Measurements from ENCODE around the gene SH3BGRL2.
"Not testable (repeated sequence)": the region's sequence is repeated elsewhere in the genome, so short reads cannot be mapped to it uniquely, and the experiment has no call there.

Gene SH3BGRL2

DNA sequence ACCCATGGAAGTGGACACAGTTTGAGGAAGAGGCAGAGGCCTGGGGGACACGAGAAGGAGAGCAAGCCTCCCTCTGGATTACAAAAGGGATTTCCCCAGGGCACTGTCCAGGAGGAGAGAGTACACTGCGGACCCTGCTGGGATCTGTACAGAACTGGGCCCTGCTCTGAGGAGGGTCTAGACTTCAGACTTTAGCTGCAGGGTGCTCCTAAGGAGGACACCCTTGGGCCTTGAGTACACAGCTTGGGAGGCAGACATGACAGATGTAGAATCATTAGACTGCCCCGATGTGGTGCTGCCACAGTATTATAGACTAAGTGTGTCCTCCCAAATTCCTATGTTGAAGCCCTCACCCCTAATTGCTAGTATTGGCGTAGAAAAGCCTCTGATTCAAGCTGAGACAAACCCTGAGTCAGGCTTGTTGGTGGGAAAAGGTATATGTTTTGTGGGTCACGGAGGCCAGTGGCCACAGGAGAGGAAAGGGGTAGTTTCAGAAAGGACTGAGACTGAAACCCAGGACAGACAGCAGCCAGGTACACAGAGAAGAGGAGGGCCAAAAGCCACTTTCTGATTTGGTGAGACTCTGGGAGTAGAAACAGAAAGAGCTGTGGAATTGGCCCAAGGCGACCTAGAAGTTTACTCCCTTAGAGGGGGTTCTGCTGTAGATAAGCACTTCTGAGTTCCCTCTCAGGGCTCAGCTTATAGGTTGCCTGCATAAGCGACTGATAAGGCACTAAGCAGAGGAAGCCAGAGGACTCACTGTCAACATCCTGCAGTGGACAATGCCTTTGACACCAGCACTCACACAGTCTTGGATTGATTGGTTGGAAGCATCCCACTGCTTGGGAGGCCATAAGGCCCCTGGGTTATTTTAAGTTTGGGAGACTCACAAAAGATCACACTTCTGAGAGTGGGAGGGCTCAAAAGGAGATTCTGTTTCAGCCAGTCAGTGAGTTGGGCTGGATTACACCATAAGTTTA, 16.5 kb upstream of the SH3BGRL2 start:
- no peak for DNase-seq (ENCODE audit: low read depth, low spot score)

DNA sequence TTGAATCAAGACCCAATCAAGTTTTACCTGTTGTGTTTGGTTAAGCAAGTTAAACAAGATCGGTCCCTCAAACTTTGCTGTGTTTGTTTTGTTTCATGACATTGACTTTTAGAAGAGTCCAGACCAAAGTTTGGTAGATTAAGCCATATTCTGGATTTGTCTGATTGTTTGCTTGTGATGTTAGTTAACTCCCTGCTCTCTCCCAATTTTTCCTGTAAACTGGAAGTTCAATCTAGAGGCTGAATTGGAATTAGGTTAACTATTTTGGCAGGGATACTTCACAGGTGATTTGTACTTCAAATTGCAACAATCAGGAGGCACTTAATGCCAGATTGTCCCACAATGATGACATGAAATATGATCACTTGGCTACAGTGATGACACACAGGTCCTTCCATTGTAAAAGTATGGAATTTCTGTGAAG, 13.6 kb upstream of the SH3BGRL2 start:
- no peak for DNase-seq (ENCODE audit: low read depth, low spot score)

GRCh38 chr6:79618425-79618824, 12.7 kb upstream of the SH3BGRL2 start:
- not testable (repeated sequence) for DNase-seq (ENCODE audit: low read depth, low spot score)

DNA sequence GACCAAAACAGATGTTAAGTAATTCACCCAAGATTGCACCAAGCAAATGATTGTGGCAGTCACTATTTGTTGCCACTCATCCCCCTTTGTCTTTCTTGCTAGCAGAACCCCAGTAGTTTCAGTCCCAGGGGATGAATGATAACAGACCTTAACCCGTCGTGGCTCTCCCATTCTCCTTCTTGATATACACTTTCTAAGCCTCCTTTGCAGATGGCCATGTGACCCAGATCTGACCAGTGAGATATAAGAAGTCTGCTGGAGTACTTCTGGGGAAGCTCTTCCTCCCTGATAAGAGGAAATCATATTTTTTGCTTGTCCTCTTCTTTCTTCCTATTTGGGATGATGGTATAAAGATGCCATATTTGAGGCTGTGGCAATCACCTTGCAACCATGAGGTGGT, 9.6 kb upstream of the SH3BGRL2 start:
- no peak for DNase-seq (ENCODE audit: low read depth, low spot score)

DNA sequence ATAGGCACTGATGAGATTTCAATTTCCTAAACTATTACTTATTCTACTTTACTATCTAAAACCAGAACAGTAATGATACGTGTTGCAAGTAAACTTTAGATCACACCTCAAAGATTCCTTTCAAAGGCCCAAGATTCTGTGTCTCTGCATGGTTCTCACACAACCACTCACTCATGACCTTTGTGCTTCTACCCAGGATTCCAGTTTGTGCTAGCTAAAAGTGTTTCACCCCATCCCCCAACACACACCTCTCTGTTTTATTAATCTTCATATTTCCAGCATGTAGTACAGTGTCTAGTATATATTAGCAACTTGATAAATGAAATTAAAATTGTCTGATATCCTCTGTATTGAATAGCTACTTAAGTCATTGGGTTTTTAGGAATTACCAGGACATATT, 8.8 kb upstream of the SH3BGRL2 start:
- DNase-seq (ENCODE audit: low read depth, low spot score), result no peak

- DNase-seq (ENCODE audit: low read depth, low spot score), result no peak
Observed at GRCh38 chr6:79623106-79623505, 8.0 kb upstream of the SH3BGRL2 start.

DNA sequence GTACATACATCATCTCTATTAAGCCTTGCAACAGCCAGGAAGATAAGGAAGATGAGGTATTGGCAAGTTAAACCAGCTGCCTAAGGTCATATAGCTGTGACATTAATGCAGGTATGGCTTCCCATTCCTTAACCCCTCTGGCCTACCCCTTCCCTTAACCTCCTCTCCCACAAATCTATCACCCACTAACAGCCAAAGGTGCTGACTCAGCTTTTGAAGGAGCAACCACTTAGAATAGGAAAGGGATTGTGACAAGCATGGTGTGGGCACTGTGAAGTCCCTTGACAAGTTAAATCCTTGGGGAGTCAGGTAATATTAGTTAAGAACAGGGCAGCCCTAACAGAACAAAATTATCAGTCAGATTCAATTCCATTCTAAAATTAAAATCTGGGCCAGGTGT, 5.4 kb upstream of the SH3BGRL2 start:
- DNase-seq (ENCODE audit: low read depth, low spot score), result no peak

- DNase-seq (ENCODE audit: low read depth, low spot score), result no peak
Observed at GRCh38 chr6:79626811-79627210, 4.3 kb upstream of the SH3BGRL2 start.

DNA sequence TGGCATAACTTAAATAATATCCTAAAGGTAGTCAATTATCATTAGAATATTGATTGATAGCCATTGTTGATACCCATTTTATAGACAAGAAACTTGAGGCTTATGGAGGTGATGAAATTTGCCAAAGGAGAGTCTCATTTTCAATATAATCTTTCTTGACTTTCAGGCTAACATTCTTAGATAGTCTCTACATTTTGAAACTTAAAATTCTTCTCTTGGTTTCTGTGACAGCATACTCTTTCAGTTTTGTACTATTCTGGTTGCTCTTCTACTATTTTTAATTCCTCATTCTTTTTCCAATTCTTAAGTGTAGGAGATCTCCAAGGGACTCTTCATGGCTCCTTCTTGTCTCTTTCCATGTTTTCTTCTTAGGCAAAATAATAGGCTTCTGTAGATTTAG, 3.7 kb upstream of the SH3BGRL2 start:
- DNase-seq (ENCODE audit: low read depth, low spot score), result no peak

DNA sequence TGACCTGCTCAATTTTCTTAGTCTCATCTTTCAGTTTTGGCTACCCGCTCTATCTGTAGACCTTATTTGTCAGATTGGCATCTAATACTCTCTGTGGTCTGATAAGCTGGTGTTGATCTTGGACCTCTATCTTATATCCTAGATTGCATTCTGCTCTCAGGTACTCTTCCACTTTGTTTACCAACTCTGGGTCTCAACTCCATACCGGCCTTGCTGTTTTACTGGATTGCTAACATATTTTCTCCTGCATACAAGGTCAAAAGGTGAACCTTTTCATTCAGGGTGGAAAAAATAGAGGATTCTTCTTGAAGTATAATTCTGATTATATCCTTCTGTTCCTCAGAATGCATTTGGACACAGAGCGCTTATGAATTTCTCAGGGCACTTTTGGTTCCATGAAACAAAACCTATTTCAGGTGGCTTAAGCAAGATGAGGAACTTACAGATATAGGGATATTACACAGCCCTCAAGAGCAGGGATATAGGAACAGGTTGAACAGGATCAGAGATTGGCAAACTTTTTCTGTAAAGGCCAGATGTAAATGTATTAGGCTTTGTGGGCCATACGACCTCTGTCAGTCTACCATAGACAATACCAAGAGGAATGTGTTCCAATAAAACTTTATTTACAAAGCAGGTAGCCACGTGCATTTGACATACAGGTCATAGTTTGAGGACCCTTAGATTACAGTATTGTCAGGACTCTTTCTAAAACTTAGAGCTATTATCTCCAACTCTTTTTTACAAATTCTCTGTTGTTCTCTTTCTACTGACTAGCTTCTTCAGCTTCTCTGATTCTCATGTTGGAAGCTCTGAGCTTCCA, 2.5 kb upstream of the SH3BGRL2 start:
- DNase-seq (ENCODE audit: low read depth, low spot score), result no peak

GRCh38 chr6:79630380-79630882, 698 bp upstream of the SH3BGRL2 start:
- no peak for DNase-seq (ENCODE audit: low read depth, low spot score)

DNA sequence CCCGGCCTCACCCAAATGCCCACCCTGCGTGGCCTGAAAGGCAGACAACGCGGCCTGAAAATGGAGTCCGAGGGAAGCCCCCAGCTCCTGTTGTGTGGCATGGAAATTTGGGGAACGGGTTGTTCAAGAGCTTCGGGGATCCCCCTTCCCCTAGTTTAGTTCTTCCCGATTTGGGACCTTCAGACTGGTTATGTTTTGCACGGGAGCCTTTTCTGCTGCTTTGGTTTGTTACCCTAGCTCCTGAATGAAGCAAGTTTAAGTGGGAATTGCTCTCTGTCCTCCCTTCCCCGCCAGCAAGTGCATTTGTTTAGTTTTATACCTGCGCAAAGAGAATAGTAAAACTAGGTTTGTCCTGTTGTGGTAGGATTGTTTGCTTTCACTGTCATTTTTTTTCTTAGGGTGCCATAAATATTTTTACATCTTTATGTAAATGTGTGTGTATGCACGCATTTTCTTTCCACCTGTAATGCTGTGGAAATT, 604 bp downstream of the SH3BGRL2 start:
- no peak for DNase-seq (ENCODE audit: low read depth, low spot score)

GRCh38 chr6:79632580-79632979, 1.5 kb downstream of the SH3BGRL2 start:
- DNase-seq (ENCODE audit: low read depth, low spot score), result no peak

GRCh38 chr6:79634491-79635231, 3.5 kb downstream of the SH3BGRL2 start:
- no peak for DNase-seq (ENCODE audit: low read depth, low spot score)

- no peak for DNase-seq (ENCODE audit: low read depth, low spot score)
Observed at GRCh38 chr6:79635232-79635543, 4.1 kb downstream of the SH3BGRL2 start.

- DNase-seq (ENCODE audit: low read depth, low spot score), result no peak
Observed at GRCh38 chr6:79636673-79637072, 5.5 kb downstream of the SH3BGRL2 start.

DNA sequence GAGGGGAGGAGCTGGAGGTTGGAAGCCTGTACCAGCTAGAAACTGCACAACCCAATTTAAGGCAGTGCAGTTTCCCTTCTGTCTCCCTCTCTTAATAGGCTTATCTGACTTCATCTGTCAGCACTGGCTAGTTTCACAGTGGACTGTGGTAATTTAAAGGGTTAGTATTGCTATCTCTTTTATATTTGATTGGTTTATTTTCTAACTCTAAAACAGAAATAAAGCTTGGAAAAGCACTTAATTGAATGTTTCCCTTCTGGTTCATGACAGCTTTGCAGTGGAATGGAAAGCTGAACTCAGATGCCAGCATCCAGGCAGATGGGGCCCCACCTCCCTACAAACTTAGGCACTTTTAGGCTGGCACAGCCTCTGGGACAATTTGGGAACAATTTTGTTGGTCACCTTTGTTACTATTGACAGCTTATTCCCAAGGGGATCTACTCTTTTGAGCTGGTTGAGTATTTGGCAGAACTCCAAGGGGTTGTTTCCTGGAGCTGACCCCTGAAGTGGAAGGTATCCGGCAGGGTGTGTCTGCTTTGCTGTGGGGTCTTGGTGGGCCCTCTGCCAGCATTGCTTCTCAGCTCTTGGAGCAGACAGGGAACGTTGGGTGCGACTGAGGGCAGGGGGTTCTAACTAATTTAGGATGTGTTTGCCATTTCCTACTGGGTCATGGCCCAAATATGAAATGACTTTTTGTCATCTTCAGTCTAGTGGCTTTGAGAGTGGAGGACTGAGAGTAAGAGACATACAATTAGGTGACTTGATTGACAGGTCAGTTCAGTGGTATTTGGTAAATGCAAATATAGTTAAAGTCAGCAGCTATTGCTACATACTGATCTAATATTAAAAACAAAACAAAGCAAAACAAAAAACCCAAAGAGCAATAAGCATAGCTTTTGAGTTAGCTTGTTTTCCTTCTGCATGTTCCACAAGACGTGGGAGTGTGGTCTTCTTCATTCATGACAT, 9.3 kb downstream of the SH3BGRL2 start:
- DNase-seq (ENCODE audit: low read depth, low spot score), result no peak

- no peak for DNase-seq (ENCODE audit: low read depth, low spot score)
Observed at GRCh38 chr6:79646006-79646405, 14.9 kb downstream of the SH3BGRL2 start.

DNA sequence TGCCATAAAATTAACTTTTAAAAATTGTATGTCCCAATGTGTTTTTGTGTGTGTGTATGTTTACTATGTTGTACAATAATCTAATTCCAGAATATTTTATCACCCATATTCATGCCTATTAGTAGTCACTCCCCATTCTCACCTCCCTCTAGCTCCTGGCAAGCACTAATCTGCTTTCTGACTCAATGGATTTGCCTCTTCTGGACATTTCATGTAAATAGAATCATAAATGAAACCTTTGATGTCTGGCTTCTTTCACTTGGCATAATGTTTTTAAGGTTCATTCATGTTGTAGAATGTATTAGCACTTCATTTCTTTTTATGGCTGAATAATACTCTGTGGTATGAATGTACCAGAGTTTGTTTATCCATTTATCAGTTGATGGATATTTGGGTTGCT, 15.4 kb downstream of the SH3BGRL2 start:
- no peak for DNase-seq (ENCODE audit: low read depth, low spot score)

DNA sequence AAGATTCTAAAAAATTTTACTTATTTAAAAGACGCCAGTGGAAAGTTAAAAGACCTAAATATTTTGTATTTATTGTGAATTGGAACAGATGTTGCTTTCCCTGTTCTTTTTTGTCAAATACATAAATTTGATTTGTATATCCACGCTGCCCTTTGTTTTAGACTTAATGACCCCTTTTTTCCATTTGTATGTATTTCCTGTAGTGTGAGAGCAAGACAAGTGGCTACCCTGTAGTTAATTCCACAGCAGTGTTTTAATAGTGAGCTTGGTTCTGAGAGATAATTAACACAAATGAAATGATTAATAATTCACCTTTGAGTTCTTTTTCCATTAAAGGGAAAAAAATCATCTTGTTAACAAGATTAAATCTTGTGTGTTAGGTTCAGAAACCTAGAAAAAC, 16.6 kb downstream of the SH3BGRL2 start:
- DNase-seq (ENCODE audit: low read depth, low spot score), result no peak

DNA sequence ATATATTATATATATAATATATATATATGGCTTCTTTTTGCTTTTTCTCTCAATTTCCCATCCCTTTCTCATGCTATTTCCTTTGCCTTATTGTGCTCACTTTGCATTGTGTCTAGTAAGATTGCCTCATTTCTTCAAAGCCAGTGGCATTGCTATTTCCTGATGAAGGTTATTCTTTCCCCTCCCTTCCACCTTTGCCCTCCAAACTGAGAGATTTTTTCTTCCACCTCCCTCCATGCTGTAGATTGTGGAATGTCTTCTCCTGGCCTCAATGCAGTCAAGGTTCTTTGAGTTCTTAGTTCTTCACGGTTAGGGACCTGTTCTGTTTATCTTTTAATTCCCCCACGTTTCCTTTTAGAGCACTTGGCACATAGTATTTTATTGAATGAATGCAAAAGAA, 17.2 kb downstream of the SH3BGRL2 start:
- no peak for DNase-seq (ENCODE audit: low read depth, low spot score)
